ENCODE results near the gene TSPEAR. TPM values are rescaled to one million over a fixed set of nuclear protein-coding genes. Genes with fewer than 3 reads are reported as not detected.

Gene TSPEAR
- total RNA-seq, 1 experiment from 2014 or later: 0.04 TPM

GRCh38 chr21:44573630-44574456, 137.5 kb downstream of the TSPEAR start, which contains the start of gene KRTAP10-4:
KRTAP10-4 (plus strand) TSS chr21:44573729; CDS start chr21:44573759, 30 bp downstream.

GRCh38 chr21:44558695-44559094, 152.7 kb downstream of the TSPEAR start, which contains the start of gene KRTAP10-3:
KRTAP10-3 (minus strand) TSS chr21:44558795; CDS start chr21:44558715, 80 bp downstream.

GRCh38 chr21:44551340-44551961, 159.9 kb downstream of the TSPEAR start, which contains the start of gene KRTAP10-2:
KRTAP10-2 (minus strand) TSS chr21:44551505; CDS start chr21:44551458, 47 bp downstream.

GRCh38 chr21:44539991-44540666, 171.2 kb downstream of the TSPEAR start, which contains the start of gene KRTAP10-1:
KRTAP10-1 (minus strand) TSS chr21:44540195; CDS start chr21:44540150, 45 bp downstream.

GRCh38 chr21:44454747-44455523, 256.4 kb downstream of the TSPEAR start, which contains the start of gene LRRC3:
LRRC3 (plus strand) TSS chr21:44455510; CDS start chr21:44456645, 1,135 bp downstream.

Other genes starting within 250 kb of the TSPEAR start
- not detected in 5 replicates for gene KRTAP10-1, start 171.4 kb downstream of the TSPEAR start, total RNA-seq (2022; extraction: Qiagen RNA extraction)
- not detected in 5 replicates for gene KRTAP10-2, start 160.1 kb downstream of the TSPEAR start, total RNA-seq (2022; extraction: Qiagen RNA extraction)
- not detected in 5 replicates for gene KRTAP10-3, start 152.8 kb downstream of the TSPEAR start, total RNA-seq (2022; extraction: Qiagen RNA extraction)
- gene KRTAP10-4, start 137.8 kb downstream of the TSPEAR start, total RNA-seq (2022; extraction: Qiagen RNA extraction): not detected in 5 replicates
- not detected in 5 replicates for gene KRTAP10-5, start 131.0 kb downstream of the TSPEAR start, total RNA-seq (2022; extraction: Qiagen RNA extraction)
- gene KRTAP10-6, start 119.1 kb downstream of the TSPEAR start, total RNA-seq (2022; extraction: Qiagen RNA extraction): not detected in 5 replicates
- not detected in 5 replicates for gene KRTAP10-7, start 111.0 kb downstream of the TSPEAR start, total RNA-seq (2022; extraction: Qiagen RNA extraction)
- gene KRTAP10-8, start 99.5 kb downstream of the TSPEAR start, total RNA-seq (2022; extraction: Qiagen RNA extraction): not detected in 5 replicates
- gene KRTAP10-9, start 84.5 kb downstream of the TSPEAR start, total RNA-seq (2022; extraction: Qiagen RNA extraction): not detected in 5 replicates
- gene KRTAP10-10, start 74.2 kb downstream of the TSPEAR start, total RNA-seq (2022; extraction: Qiagen RNA extraction): not detected in 5 replicates
- gene KRTAP10-11, start 65.2 kb downstream of the TSPEAR start, total RNA-seq (2022; extraction: Qiagen RNA extraction): not detected in 5 replicates
- gene KRTAP12-4, start 56.9 kb downstream of the TSPEAR start, total RNA-seq (2022; extraction: Qiagen RNA extraction): not detected in 5 replicates
- not detected in 5 replicates for gene KRTAP12-3, start 53.6 kb downstream of the TSPEAR start, total RNA-seq (2022; extraction: Qiagen RNA extraction)
- gene KRTAP12-2, start 44.6 kb downstream of the TSPEAR start, total RNA-seq (2022; extraction: Qiagen RNA extraction): not detected in 5 replicates
- gene KRTAP12-1, start 29.4 kb downstream of the TSPEAR start, total RNA-seq (2022; extraction: Qiagen RNA extraction): not detected in 5 replicates
- not detected in 5 replicates for gene KRTAP10-12, start 14.4 kb downstream of the TSPEAR start, total RNA-seq (2022; extraction: Qiagen RNA extraction)
- 28.1 to 33.5 TPM (median 32.3 TPM) in 5 replicates for gene UBE2G2, start 90.2 kb upstream of the TSPEAR start, total RNA-seq (2022; extraction: Qiagen RNA extraction)
- 58.2 to 69.1 TPM (median 66.8 TPM) in 5 replicates for gene SUMO3, start 106.5 kb upstream of the TSPEAR start, total RNA-seq (2022; extraction: Qiagen RNA extraction)
- gene PTTG1IP, start 162.1 kb upstream of the TSPEAR start, total RNA-seq (2022; extraction: Qiagen RNA extraction): 88.5 to 101 TPM (median 96.8 TPM) in 5 replicates
- gene ITGB2, start 209.3 kb upstream of the TSPEAR start, total RNA-seq (2022; extraction: Qiagen RNA extraction): 0.56 to 0.94 TPM (median 0.76 TPM) in 5 replicates
- 43.8 to 57.8 TPM (median 56.0 TPM) in 5 replicates for gene SLX9, start 228.5 kb upstream of the TSPEAR start, total RNA-seq (2022; extraction: Qiagen RNA extraction)